Kidney (tissue), 14 donors: Measurements from ENCODE around the gene LDLRAD4. TPM values are rescaled to one million over a fixed set of nuclear protein-coding genes. Genes with fewer than 3 reads are reported as not detected.

Experiments
- DNase-seq, 5 donors: peaks; one replicate each; pipeline ENCODE4 v3.0.0-alpha.2; 2013 to 2020
- FAIRE-seq: peaks from 2 replicates; lab custom pipeline; 2012; peaks lifted over from hg19 to GRCh38; lab: Jason Lieb, UNC
- H3K27ac ChIP-seq, 2 donors: one replicate each; pipeline ENCODE4 v1.7.0; 2013; ENCODE audit warnings: low read depth in 2 of 2, low read length in 2 of 2, inconsistent platforms in 1 of 2
- H3K27me3 ChIP-seq: one replicate; pipeline ENCODE4 v1.7.1; 2013; ENCODE audit warnings: low read length, inconsistent platforms; ENCODE audit not compliant: control insufficient read depth, insufficient read depth
- H3K36me3 ChIP-seq, 3 donors: one replicate each; pipeline versions ENCODE4 v1.7.0 to v1.7.1; 2013; ENCODE audit warnings: low read length in 3 of 3, control low read depth in 1 of 3, inconsistent platforms in 1 of 3; ENCODE audit not compliant: insufficient read depth in 3 of 3, control insufficient read depth in 2 of 3
- H3K4me1 ChIP-seq, 3 donors: one replicate each; pipeline versions ENCODE4 v1.7.0 to v1.7.1; 2013; ENCODE audit warnings: low read length in 3 of 3, inconsistent platforms in 1 of 3, low read depth in 1 of 3; ENCODE audit not compliant: control insufficient read depth in 2 of 3, insufficient read depth in 2 of 3
- H3K4me3 ChIP-seq, 3 donors: one replicate each; pipeline versions ENCODE4 v1.7.0 to v1.8.1; 2013; ENCODE audit warnings: low read length in 3 of 3, control low read depth in 1 of 3, inconsistent platforms in 1 of 3
- H3K9ac ChIP-seq, 3 donors: one replicate each; pipeline versions ENCODE4 v1.7.0 to v1.7.1; 2013; ENCODE audit warnings: low read length in 3 of 3, control low read depth in 1 of 3, inconsistent platforms in 1 of 3
- H3K9me3 ChIP-seq, 3 donors: one replicate each; pipeline versions ENCODE4 v1.7.0 to v1.7.1; 2013; ENCODE audit warnings: low read length in 3 of 3, control low read depth in 1 of 3, inconsistent platforms in 1 of 3; ENCODE audit not compliant: control insufficient read depth in 2 of 3, insufficient read depth in 1 of 3
- CTCF ChIP-seq: IDR thresholded peaks from 3 replicates; pipeline ENCODE4 v1.5.1; 2012; ENCODE audit warnings: mild to moderate bottlenecking, moderate library complexity, borderline replicate concordance; ENCODE audit not compliant: insufficient read depth; ENCODE audit errors: extremely low read depth
- intact Hi-C: fragments of 100-400 bp; cut with DNase I; formaldehyde crosslinking; loops from one replicate; pipeline ENCODE4 v1.11.1; 2022
- polyA plus RNA-seq: library from polyadenylated mRNA; stranded (reverse); fragments of 350-450 nt; fragmentation: Illumina TruSeq; extraction: RNeasy Lipid Tissue Mini Kit (QIAGEN cat#74804); gene quantifications from one replicate; pipeline ENCODE4 v1.2.3, GENCODE V29; 2014; ENCODE audit warnings: low read depth, low replicate concordance; ENCODE audit not compliant: insufficient read depth
- total RNA-seq: library from RNA; stranded (reverse); fragmentation: NEBNext Ultra II Directional; extraction: Animal tissue kit (Norgen Biotek cat#: 25700); gene quantifications from one replicate; pipeline ENCODE4 v1.2.1, GENCODE V29; 2021
- donor health status: control.
- donor health status: control.
- donor health status: control.
- donor health status: control.
- donor health status: control.
- donor health status: DM: yes; HTN: yes; CAD: no.
- donor health status: Normal renal cell carcinoma (clear cell type).

LDLRAD4 gene
- total and polyA plus RNA-seq, 2 donors from 2014 or later, result 2.3 to 42.3 TPM

GRCh38 chr18:13262839-13263691 is 44.5 kb downstream of the LDLRAD4 start:
- peak in 1 of 5 donors; percentile 28 for DNase-seq
- H3K9me3 ChIP-seq, result no peaks in the 10 kb centered on the region
- H3K27me3 ChIP-seq, result no peaks in the 10 kb centered on the region
- no peaks in the 10 kb centered on the region for H3K36me3 ChIP-seq
- FAIRE-seq, result no peak
- no peak overlapping the region for H3K27ac ChIP-seq
- no peak overlapping the region for H3K4me3 ChIP-seq
- no peak for TF ChIP-seq CTCF
- H3K9ac ChIP-seq, result no peak overlapping the region
- intact Hi-C loops, result no loop called here
- peaks cover under 1 to 34% (median 8%) of the 10 kb centered on the region in 3 donors for H3K4me1 ChIP-seq

- Histone ChIP-seq H3K9me3 (no peaks in the 10 kb centered on the region), H3K27ac (no peak overlapping the region), H3K4me1 (peaks cover 3 to 31% (median 3%) of the 10 kb centered on the region in 3 donors), H3K4me3 (no peak overlapping the region), H3K9ac (no peak overlapping the region), H3K36me3 (no peaks in the 10 kb centered on the region), H3K27me3 (no peaks in the 10 kb centered on the region)
- intact Hi-C loops, result no loop called here
- TF ChIP-seq CTCF, result no peak
- FAIRE-seq (no peak), DNase-seq (peak in 1 of 5 donors; percentile 59)
Observed at GRCh38 chr18:13264091-13265007, 45.8 kb downstream of the LDLRAD4 start.

- H3K4me3 ChIP-seq, result no peak overlapping the region
- FAIRE-seq (no peak), DNase-seq (peak in 1 of 5 donors; percentile 45)
- no peak overlapping the region for H3K27ac ChIP-seq
- H3K27me3 ChIP-seq, result no peaks in the 10 kb centered on the region
- H3K9ac ChIP-seq, result no peak overlapping the region
- no peak for TF ChIP-seq CTCF
- peaks cover 3 to 31% (median 3%) of the 10 kb centered on the region in 3 donors for H3K4me1 ChIP-seq
- H3K36me3 ChIP-seq, result no peaks in the 10 kb centered on the region
- intact Hi-C loops, result no loop called here
- no peaks in the 10 kb centered on the region for H3K9me3 ChIP-seq
Observed at GRCh38 chr18:13265008-13265910, 46.7 kb downstream of the LDLRAD4 start.
